GM19099 (cell line): ENCODE results near the gene ATG16L2.

Experiments used
- POLR2A ChIP-seq: IDR thresholded peaks from 3 replicates; pipeline ENCODE4 v1.6.1; 2011; ENCODE audit warnings: low read depth; ENCODE audit not compliant: insufficient read length; ENCODE audit errors: extremely low read depth

The ATG16L2 gene

DNA sequence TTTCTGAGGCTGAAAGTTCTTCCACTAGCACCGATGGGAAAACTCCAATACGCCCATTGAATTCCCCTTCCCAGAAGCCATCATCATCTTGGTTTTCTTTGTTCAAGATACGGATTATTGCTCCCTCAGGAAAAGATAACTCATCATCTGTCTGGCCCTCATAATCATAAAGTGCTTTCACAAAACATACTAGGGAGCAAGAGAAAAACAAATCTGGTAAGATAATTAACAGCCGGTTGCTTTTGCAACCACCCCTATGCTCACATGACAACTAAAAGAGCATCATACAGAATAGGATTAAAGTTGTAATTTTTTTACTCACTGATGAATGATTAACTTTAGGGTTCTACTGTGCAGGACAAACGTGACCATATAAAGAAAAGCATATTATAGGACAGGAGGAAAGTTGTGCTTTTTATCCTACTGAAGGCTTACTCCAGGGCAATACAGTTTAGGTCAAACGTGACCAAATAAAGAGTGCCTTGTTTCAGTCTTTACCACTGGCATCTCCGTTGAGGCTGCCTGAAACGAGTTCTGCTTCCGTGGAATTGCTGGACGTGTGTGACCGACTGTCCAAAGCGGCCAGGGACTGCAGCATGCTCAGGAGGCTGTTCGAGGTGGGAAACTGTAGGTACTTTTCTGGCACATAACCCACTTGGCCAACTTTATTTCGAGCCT is 28.6 kb downstream of the ATG16L2 start:
- TF ChIP-seq POLR2A: no peak

DNA sequence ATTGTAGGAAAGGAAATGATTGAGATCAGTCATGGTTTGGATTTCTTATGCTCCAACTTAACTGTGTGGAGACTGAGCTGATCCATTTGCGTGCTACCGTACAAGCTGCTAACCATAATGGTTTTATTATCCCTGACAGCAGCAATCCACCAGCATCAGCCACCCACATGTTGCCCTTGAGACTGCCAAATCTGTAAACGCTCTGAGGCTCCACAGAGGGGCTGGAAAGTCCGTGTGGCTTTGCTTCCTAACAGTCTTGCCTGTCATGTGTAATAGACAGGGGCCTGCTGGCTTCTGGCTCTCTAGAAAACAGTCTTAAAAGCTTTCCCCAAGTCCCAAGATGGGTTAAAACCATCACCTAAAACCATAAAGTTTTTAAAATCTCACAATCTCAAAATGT is 30.1 kb downstream of the ATG16L2 start:
- no peak for TF ChIP-seq POLR2A

DNA sequence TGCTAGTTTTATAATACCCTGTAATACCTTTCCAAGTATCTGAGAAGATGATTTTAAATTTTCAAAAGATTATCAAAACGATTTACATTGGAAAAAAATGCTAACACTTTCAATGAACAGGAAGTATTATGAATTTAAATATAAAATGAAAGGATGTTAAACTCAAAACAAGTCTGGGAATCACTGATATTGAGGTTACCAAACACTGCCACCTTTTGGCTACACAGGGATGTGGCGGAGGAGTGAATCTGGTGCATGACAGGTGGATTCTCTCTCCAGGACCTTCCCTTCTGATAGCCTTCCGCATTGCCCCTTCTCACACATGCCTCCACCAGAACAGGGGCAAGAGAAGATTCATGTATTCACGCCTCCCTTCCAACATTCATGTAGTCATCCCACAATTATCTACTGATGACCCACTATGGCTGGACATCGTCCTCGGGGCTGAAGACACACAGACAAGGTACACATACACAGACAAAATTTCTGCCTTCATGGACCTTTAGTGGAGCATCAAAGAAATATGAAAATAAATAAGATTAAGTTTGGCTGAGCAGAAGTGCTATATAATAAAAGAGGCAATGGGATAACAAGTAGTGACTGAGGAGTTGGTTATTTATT is 34.7 kb downstream of the ATG16L2 start:
- no peak for TF ChIP-seq POLR2A

DNA sequence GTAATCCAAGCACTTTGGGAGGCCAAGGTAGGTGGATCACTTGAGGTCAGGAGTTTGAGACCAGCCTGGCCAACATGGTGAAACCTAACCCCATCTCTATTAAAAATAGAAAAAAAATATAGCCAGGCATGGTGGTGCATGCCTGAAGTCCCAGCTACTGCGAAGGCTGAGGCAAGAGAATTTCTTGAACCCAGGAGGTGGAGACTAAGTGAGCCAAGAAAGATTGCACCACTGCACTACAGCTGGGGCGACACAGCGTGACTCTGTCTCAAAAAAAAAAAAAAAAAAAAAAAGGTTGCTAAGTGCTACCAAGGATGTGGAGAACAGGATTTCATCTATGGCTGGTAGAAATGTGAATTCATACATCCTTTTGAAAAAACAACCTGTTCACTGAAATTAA is 36.6 kb downstream of the ATG16L2 start:
- TF ChIP-seq POLR2A: no peak

DNA sequence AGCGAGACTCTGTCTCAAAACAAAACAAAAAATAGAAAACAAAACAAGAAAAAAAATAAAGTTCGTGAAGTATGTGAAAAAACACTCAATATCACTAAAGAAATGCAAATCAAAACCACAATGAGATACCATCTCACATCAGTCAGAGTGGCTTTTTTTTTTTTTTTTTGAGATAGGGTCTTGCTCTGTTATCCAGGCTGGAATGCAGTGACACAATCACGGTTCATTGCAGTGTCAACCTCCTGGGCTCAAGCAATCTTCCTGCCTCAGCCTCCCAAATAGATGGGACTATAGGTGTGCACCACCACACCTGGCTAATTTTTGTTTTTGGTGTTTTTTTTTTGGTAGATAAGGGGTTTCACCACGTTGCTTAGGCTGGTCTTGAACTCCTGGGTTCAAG is 37.5 kb downstream of the ATG16L2 start:
- TF ChIP-seq POLR2A: no peak

DNA sequence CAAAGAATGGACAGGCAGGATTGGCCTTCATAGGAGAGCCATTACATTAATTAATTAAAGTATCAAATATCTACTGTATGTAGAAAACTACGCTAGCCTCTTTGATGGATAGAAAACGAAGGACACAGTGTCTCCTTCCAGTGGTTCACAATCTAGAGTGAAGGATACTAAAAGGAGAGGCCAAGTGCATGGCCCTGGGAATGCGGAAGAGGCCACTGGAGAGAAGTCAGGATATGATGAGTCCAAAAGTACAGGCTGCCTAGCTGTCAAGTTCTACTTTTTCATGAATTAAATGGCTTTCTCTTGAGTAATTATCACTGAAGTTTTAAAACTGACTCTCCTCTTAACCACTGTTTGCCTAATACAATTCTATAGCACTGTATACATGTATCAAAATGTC is 41.9 kb downstream of the ATG16L2 start:
- no peak for TF ChIP-seq POLR2A

DNA sequence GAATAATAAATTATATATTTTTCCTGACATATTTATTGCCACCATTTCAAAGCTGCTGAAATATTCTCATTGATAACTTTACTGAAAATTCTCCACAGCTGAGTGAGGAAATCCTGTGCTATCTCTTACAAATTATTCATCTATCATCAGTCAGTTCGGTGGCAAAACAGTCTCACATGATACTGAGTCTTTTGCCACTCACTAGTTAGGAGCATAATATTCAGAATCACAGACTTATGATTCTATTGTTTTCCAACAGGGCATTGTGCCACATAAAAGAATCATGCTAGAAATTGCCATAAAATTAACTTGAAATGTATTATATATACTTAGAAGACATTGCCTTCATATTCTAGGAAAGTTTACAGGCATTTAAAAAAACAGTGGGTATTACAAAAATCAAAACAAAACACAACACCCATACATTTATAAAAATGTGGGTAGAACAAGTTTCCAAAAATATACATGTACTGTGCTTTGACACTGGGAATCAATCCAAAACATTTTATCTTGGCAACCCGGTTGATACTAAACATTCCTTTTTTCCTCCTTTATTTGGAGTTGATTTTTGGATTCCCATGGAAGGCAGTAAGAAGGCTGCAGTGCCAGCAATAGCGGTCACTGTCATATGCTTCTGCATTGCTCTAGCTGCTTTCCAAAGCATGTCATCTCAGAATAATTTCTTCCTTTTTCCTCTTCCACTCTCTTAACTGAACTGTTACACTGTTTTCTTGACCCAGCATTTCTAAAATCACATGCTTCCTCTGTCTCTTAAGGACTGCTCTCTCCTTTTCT is 42.5 kb downstream of the ATG16L2 start:
- TF ChIP-seq POLR2A: no peak

DNA sequence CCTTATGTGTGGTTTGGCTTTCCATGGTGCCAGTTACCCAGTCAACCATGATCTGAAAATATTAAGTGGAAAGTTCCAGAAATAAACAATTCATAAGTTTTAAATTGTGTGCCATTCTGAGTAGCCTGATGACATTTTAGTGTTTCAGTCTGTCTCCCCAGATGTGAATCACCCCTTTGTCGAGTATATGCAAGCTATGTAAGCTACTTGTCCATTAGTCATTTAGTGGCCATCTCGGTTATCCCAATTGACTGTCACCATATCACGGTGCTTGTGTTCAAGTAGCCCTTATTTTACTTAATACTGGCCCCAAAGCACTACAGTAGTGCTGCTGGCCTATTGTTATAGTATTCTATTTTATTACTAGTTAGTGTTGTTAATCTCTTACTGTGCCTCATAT is 44.9 kb downstream of the ATG16L2 start:
- no peak for TF ChIP-seq POLR2A

DNA sequence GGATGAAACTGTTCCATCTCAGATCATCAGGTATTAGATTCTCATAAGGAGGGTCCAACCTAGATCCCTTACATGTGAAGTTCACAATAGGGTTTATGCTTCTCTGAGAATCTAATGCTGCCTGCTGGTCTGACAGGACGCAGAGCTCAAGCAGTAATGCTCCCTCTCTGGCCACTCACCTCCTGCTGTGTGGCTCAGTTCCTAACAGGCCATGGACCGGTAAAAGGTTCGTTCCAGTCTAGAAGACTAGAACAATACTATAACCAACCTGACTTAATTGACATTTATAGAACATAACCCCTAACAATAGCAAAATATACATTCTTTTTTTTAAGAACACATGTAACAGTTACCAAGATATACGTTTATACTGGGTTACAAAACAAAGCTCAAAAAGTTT is 45.8 kb downstream of the ATG16L2 start:
- no peak for TF ChIP-seq POLR2A

DNA sequence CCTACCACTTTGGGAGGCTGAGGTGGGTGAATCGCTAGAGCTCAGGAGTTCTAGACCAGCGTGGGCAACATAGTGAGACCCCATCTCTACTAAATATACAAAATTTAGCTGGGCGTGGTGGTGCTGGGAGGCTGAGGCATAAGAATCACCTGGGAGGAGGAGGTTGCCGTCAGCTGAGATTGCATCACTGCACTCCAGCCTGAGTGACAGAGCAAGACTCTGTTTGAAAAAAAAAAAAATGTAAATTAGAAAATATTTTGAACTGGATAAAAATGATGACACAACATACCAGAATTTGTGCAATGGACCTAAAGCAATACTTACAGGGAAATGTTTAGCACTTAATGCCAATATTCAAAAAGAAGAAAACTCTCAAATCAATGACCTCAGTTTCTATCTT is 46.4 kb downstream of the ATG16L2 start:
- TF ChIP-seq POLR2A: no peak

DNA sequence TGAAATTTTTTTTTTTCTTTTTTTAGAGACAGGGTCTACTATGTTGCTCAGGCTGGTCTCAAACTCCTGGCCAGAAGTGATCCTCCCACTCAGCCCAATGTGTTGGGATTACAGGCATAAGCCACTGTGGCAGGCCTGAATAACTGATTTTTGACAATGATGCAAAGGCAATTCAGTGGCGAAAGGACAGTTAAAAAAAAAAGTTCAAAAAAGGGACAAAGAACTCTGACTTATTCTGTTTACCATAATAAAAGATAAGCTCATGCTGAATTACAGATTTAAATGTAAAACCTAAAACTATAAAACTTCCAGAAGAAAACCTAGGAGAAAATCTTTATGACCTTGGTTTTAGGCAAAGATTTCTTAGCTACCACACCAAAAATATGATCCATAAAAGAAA is 48.9 kb downstream of the ATG16L2 start:
- TF ChIP-seq POLR2A: no peak

DNA sequence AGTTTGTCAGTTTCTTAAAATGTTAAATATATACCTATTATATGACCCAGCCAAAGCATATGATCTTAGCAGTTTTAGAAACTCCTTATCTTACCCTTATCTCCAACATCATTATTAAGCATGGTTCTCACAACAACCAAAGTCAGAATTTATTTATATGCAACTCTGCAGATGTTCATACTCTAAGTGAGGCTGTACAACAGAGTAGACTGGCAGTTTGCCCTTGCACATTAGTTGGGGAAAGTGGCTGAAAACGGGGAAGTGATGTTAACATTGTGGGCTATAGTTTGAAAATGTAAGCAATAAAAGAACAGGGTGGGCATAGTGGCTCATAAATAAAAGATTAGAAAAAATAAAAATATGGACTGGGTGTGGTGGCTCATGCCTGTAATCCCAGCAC is 49.7 kb downstream of the ATG16L2 start:
- no peak for TF ChIP-seq POLR2A

DNA sequence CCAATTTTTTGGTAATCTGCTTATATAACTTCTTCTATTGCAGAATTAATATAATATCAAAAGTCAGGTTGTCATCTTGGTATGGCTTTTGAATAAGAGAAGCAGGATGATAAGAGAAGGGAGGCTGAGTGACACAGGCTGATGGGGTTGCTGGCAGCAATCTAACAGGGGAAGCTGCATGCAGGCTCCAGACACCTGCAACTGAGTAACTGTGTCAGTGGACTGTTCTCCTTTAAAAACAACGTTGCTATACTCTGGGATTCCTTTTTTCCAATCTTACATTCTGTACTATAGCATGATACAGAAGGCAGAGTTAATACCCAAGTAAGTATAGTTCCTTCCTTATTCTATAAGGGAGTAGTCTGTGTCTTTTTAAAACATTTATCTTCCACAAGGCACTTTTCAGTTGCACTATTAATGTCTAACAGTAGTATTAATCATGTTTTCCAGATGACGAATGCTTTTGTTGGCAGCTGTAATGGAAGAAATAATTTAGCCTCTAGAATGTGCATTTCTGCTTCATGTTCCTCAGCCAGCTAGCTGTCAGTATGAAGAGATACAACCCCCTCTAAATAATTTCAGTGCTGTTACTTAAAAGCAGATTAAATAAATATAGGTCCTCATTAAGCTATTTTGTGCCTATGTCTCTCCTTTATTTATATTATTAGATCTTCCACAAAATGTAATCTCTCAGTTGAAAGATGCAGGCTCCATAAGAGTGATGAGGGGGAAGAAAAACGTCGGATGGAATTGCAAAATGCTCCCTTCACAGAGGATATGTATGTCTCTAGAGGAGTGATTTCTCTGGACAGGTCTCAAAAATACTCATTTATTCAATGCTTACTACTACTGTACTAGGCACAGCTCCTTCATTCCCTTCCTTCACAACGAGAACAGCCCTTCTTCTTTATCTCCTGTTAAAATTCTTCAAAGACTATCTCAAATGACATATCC is 50.8 kb downstream of the ATG16L2 start:
- no peak for TF ChIP-seq POLR2A

DNA sequence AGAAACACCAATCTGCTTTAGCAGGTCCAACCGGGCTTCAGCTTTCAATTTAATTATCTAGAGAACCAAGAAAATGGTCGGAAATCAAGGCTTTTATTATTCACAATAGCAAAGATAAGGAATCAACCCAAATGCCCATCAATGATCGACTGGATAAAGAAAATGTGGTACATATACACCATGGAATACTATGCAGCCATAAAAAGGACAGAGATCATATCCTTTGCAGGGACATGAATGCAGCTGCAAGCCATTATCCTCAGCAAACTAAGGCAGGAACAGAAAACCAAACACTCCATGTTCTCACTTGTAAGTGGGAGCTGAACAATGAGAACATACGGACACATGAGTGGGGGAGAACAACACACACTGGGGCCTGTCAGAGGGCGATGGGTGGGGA is 53.8 kb downstream of the ATG16L2 start:
- no peak for TF ChIP-seq POLR2A

DNA sequence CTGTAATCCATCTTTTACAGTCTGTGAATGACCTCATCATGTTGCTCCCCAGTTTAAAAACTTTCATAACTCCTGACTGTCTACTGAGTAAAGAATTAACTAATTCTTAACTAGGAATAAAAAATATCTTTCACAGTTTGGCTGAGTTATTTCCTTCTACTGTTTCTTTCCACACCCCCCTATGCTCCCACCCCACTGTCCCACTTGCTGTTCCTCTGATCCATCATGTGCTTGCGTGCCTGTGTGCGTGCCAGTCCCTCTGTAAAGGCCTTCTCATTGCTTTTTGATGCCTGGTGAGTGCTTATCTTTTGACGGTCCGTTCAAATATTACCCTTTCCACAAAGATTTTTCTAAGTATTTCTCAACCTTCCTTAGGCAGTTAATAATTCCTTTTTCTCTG is 55.6 kb downstream of the ATG16L2 start:
- TF ChIP-seq POLR2A: no peak
